Thymus (tissue), 11 donors: ENCODE data around the gene CACNA1F. TPM values are rescaled to one million over a fixed set of nuclear protein-coding genes. Genes with fewer than 3 reads are reported as not detected.

ENCODE experiments used
- DNase-seq, 9 donors: peaks; one replicate each; pipeline ENCODE4 v3.0.0-alpha.2; 2013; ENCODE audit warnings: low spot score in 9 of 9, low read depth in 6 of 9, missing footprints in 1 of 9
- H3K27ac ChIP-seq, 2 donors: one replicate each; pipeline ENCODE4 v1.5.1; 2013; ENCODE audit warnings: control low read depth in 1 of 2, low read depth in 1 of 2, low read length in 1 of 2, mild to moderate bottlenecking in 1 of 2, moderate library complexity in 1 of 2
- H3K27me3 ChIP-seq, 2 donors: one replicate each; pipeline ENCODE4 v1.5.1; 2013; ENCODE audit warnings: low read length in 1 of 2; ENCODE audit not compliant: control insufficient read depth in 2 of 2, insufficient read depth in 1 of 2
- H3K36me3 ChIP-seq, 2 donors: one replicate each; pipeline ENCODE4 v1.5.1; 2013; ENCODE audit warnings: low read length in 1 of 2, mild to moderate bottlenecking in 1 of 2, moderate library complexity in 1 of 2; ENCODE audit not compliant: control insufficient read depth in 2 of 2, insufficient read depth in 2 of 2
- H3K4me1 ChIP-seq, 2 donors: one replicate each; pipeline ENCODE4 v1.5.1; 2013; ENCODE audit warnings: low read length in 2 of 2; ENCODE audit not compliant: control insufficient read depth in 2 of 2, insufficient read depth in 2 of 2
- H3K4me3 ChIP-seq, 2 donors: one replicate each; pipeline ENCODE4 v1.5.1; 2013; ENCODE audit warnings: low read length in 2 of 2, control low read depth in 1 of 2, mild to moderate bottlenecking in 1 of 2
- H3K9me3 ChIP-seq, 2 donors: one replicate each; pipeline ENCODE4 v1.5.1; 2013; ENCODE audit warnings: low read length in 1 of 2, mild to moderate bottlenecking in 1 of 2; ENCODE audit not compliant: control insufficient read depth in 2 of 2, insufficient read depth in 1 of 2
- WGBS: extraction: QIAGEN DNeasy Blood & Tissue Kit; methylation state at CpG from one replicate; pipeline ENCODE4 v1.1.7; 2013; 5-methylcytosine and 5-hydroxymethylcytosine counted together
- polyA plus RNA-seq: library from polyadenylated mRNA; stranded (reverse); fragments of 200-250 nt; gene quantifications from one replicate; pipeline ENCODE4 v1.2.3, GENCODE V29; 2013
- total RNA-seq: library from RNA; stranded (reverse); fragments of 120-200 nt; gene quantifications from one replicate; pipeline ENCODE4 v1.2.4, GENCODE V29; 2013
- donor health status: healthy.

The CACNA1F gene
- total and polyA plus RNA-seq, 2 donors, result 0.61 to 1.8 TPM

DNA sequence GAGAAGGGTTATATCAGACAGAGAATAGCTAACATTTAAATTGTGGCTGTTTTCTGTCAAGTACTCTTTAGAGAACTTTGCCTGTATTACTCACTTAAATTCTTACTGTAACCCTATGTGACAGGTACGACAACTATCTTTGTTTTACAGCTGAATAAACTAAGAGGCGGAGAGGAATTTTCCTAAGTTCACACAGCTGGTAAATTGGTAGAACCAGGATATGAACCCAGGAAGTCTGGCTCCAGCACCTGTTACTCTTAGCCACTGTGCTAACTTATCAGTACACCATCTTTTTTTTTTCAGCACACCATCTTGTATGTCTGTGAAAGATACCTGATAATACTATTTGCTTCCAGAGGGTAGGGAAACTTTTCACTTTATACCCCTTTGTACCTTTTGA is 31.1 kb downstream of the CACNA1F start:
- peak overlapping the region in 1 of 2 donors; percentile 19 for H3K27ac ChIP-seq
- DNase-seq, result no peak
- peaks cover 13 to 25% of the 10 kb centered on the region in 2 donors for H3K4me1 ChIP-seq
- WGBS, result 97% methylated on average over 2 of the region's 2 CpGs
- H3K9me3 ChIP-seq, result no peaks in the 10 kb centered on the region
- H3K27me3 ChIP-seq, result peaks cover 0 to 7% of the 10 kb centered on the region in 2 donors
- H3K4me3 ChIP-seq, result no peak overlapping the region
- H3K36me3 ChIP-seq, result peaks cover 3% of the 10 kb centered on the region in 2 donors

DNA sequence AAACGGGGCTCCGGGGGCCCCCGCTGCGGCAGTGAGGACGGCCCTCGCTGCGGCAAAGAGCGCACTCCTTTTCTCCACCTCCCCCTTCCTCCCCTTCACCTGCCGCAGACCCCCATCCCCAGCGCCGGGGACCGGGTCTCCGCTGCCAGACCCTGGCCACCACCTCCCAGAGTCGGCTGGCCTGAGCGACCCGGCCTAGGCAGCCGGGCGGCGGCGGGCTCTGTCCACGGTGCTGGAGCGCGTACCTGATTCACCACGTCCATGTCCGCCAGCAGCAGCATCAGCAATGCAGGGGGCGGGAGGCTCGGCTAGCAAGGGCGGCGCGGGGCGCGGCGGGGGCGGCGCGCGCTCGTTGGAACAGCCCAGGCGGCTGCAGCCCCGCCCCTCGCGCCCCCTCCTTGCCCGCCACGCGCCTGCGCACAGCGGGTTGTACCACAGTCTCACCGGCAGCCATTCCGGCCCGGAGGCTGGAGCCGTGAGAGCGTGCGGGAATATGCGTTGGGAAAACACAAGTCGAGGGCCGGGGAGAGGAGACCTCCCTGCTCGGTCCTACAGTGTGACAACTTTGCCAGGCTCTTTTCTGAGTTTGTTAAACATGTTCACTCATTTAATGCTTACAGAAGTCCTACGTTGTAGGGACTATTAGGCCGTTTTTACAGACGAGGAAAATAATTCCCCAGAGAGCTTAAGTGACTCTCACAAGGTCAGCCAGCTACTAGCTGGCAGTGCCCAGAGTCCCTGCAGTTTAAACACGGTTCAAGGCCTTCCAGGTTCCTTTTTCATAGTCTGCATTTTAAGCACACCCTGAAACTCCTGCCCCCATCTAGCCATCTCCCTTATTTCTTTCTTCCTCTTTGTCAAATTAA is 33.0 kb downstream of the CACNA1F start, which contains the start of gene SYP:
SYP (minus strand) TSS at position 288 of the 866 bp plus-strand sequence; CDS start at position 281, 7 bp downstream.
- Histone ChIP-seq H3K36me3 (peaks cover 3% of the 10 kb centered on the region in 2 donors), H3K27me3 (peaks cover 0 to 7% of the 10 kb centered on the region in 2 donors), H3K4me1 (peaks cover 13 to 25% of the 10 kb centered on the region in 2 donors), H3K27ac (peak within 1 kb of the TSS; percentile 60 to 63), H3K9me3 (no peaks in the 10 kb centered on the region), H3K4me3 (peak within 1 kb of the TSS; percentile 55 to 57)
- WGBS, result under 1% methylated on average over 61 of the region's 61 CpGs
- DNase-seq, result peak in 7 of 9 donors; percentile 60 to 89 (median 72)

GRCh38 chrX:49199315-49199595 is 33.9 kb downstream of the CACNA1F start:
- no peaks in the 10 kb centered on the region for H3K9me3 ChIP-seq
- no peak overlapping the region for H3K27ac ChIP-seq
- WGBS, result 17% methylated on average over 11 of the region's 11 CpGs
- peaks cover 0 to 7% of the 10 kb centered on the region in 2 donors for H3K27me3 ChIP-seq
- peak overlapping the region; percentile 55 to 57 for H3K4me3 ChIP-seq
- DNase-seq, result no peak
- peaks cover 13 to 27% of the 10 kb centered on the region in 2 donors for H3K4me1 ChIP-seq
- H3K36me3 ChIP-seq, result peaks cover 3 to 5% of the 10 kb centered on the region in 2 donors

DNA sequence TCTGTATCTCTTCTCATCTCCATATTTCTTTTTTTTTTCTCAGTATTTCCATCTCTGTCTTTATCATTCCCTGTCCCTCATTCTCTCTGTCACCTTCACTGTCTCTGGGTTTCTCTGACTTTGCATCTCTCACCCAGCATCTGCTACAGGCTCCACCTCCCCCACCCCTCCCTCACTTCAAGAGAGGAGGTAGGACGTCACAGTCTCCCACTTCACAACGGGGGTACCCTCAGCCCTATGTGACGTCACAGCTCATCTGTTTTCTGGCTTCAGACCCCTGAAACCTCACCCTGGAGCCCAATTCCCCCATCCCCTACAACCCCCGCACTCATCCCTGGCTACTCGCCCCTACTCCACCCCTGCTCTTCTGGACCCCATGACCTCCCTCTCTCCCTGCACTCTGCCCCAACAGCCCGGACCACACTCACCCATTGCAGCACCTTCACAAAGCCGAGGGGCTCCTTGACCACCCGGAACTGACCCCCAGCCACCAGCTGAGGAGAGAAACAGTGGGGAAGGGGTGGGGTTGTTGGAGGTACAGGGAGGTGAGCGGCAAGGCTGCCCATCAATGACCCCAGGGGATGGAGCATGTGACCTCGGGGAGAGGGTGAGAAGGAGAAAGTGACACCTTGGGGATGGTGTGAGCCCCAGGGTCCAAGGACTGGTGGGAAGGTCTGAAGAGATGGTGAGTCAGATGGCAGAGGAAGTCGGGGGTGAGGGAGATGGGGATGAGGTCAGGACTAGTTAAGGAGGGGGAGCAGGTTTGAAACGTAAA is 34.4 kb downstream of the CACNA1F start:
- Histone ChIP-seq H3K9me3 (no peaks in the 10 kb centered on the region), H3K27me3 (peaks cover 0 to 7% of the 10 kb centered on the region in 2 donors), H3K36me3 (peaks cover 3 to 5% of the 10 kb centered on the region in 2 donors), H3K4me3 (peak overlapping the region; percentile 55 to 57), H3K4me1 (peaks cover 13 to 33% of the 10 kb centered on the region in 2 donors), H3K27ac (peak overlapping the region in 1 of 2 donors; percentile 64)
- DNase-seq, result peak in 1 of 9 donors; percentile 49
- 35% methylated on average over 12 of the region's 12 CpGs for WGBS

- H3K27me3 ChIP-seq, result peaks cover 0 to 7% of the 10 kb centered on the region in 2 donors
- peaks cover 3 to 5% of the 10 kb centered on the region in 2 donors for H3K36me3 ChIP-seq
- no peak overlapping the region for H3K4me3 ChIP-seq
- H3K27ac ChIP-seq, result no peak overlapping the region
- no peak for DNase-seq
- peaks cover 13 to 44% of the 10 kb centered on the region in 2 donors for H3K4me1 ChIP-seq
- H3K9me3 ChIP-seq, result no peaks in the 10 kb centered on the region
- 91% methylated on average over 13 of the region's 13 CpGs for WGBS
These were observed 35.5 kb downstream of the CACNA1F start for GRCh38 chrX:49197543-49198087.

GRCh38 chrX:49193542-49193964 is 39.6 kb downstream of the CACNA1F start:
- 85% methylated on average over 2 of the region's 2 CpGs for WGBS
- peak overlapping the region in 1 of 2 donors; percentile 79 for H3K27ac ChIP-seq
- H3K4me3 ChIP-seq, result no peak overlapping the region
- no peaks in the 10 kb centered on the region for H3K27me3 ChIP-seq
- peaks cover 0 to 36% of the 10 kb centered on the region in 2 donors for H3K4me1 ChIP-seq
- DNase-seq, result peak in 1 of 9 donors; percentile 64
- H3K9me3 ChIP-seq, result no peaks in the 10 kb centered on the region
- peaks cover 3 to 5% of the 10 kb centered on the region in 2 donors for H3K36me3 ChIP-seq

- peak in 1 of 9 donors; percentile 62 for DNase-seq
- 84% methylated on average over 10 of the region's 10 CpGs for WGBS
- H3K27ac ChIP-seq, result peak overlapping the region in 1 of 2 donors; percentile 79
These were observed 40.3 kb downstream of the CACNA1F start for GRCh38 chrX:49192722-49193328.

GRCh38 chrX:49191574-49192011 is 41.5 kb downstream of the CACNA1F start:
- WGBS, result 1% methylated on average over 34 of the region's 34 CpGs
- peak overlapping the region; percentile 85 to 93 for H3K27ac ChIP-seq
- no peak for DNase-seq
- peaks cover 0 to 26% of the 10 kb centered on the region in 2 donors for H3K4me1 ChIP-seq
- peaks cover 0 to 2% of the 10 kb centered on the region in 2 donors for H3K36me3 ChIP-seq
- no peaks in the 10 kb centered on the region for H3K27me3 ChIP-seq
- peak overlapping the region; percentile 72 to 76 for H3K4me3 ChIP-seq
- no peaks in the 10 kb centered on the region for H3K9me3 ChIP-seq

More at GRCh38 chrX:49192722-49193328, 40.3 kb downstream of the CACNA1F start:
- Histone ChIP-seq H3K9me3 (no peaks in the 10 kb centered on the region), H3K36me3 (peaks cover 3 to 5% of the 10 kb centered on the region in 2 donors), H3K27me3 (no peaks in the 10 kb centered on the region), H3K4me3 (no peak overlapping the region), H3K4me1 (peaks cover 0 to 29% of the 10 kb centered on the region in 2 donors)
